Measurements from ENCODE around the gene CGNL1.

GRCh38 chr15:57521503-57521902 lies 145.2 kb downstream of the CGNL1 start:
- no peak for TF ChIP-seq POLR2A (IDR thresholded peaks at IDR 0.05; ENCODE audit: low read length)
- TF ChIP-seq EP300 (IDR thresholded peaks at IDR 0.05), result no peak
- TF ChIP-seq ZNF302 (CRISPR knock-in tag; IDR thresholded peaks at IDR 0.05), result no peak
- no peak for TF ChIP-seq CTCF (IDR thresholded peaks at IDR 0.05)
- TF ChIP-seq ZC3H11A (IDR thresholded peaks at IDR 0.05), result no peak
- TF ChIP-seq CEBPB (IDR thresholded peaks at IDR 0.05), result no peak
- TF ChIP-seq RAD21 (conservative IDR thresholded peaks at IDR 0.05 in 1 of 2, IDR thresholded peaks at IDR 0.05 in 1 of 2), result no peak
- no peak for TF ChIP-seq RCOR1 (IDR thresholded peaks at IDR 0.05; ENCODE audit: low read depth, low read length)
- TF ChIP-seq MAFK (IDR thresholded peaks at IDR 0.05; ENCODE audit: partially characterized antibody), result no peak
- TF ChIP-seq PBX3 (IDR thresholded peaks at IDR 0.05), result no peak
